Esophagus muscularis mucosa (tissue), 4 donors: ENCODE data around the gene FGA. TPM values are rescaled to one million over a fixed set of nuclear protein-coding genes. Genes with fewer than 3 reads are reported as not detected.

ENCODE experiments used
- DNase-seq: peaks from one replicate; pipeline ENCODE4 v3.0.0-alpha.2; 2017; ENCODE audit errors: extremely low spot score
- H3K27ac ChIP-seq, 4 donors: fragments of 200-600 bp; sonication (generic); replicated peaks in 1 of 4; 1 replicate in 3 of 4; 2 replicates in 1 of 4; pipeline ENCODE4 v1.5.1; 2016 to 2019; ENCODE audit warnings: mild to moderate bottlenecking in 1 of 4
- H3K27me3 ChIP-seq, 4 donors: fragments of 200-600 bp; sonication (generic); one replicate each; pipeline versions ENCODE4 v1.5.1 to v1.6.0; 2016 to 2019
- H3K36me3 ChIP-seq, 4 donors: fragments of 200-600 bp; sonication (generic); one replicate each; pipeline ENCODE4 v1.5.1; 2016 to 2019
- H3K4me1 ChIP-seq, 4 donors: fragments of 200-600 bp; sonication (generic); one replicate each; pipeline ENCODE4 v1.5.1; 2016 to 2019
- H3K4me3 ChIP-seq, 4 donors: fragments of 200-600 bp; sonication (generic); 1 replicate in 2 of 4; 2 replicates in 2 of 4; pipeline ENCODE4 v1.5.1; 2016 to 2019; ENCODE audit warnings: mild to moderate bottlenecking in 4 of 4, moderate library complexity in 1 of 4
- H3K9me3 ChIP-seq, 4 donors: fragments of 200-600 bp; sonication (generic); 1 replicate in 3 of 4; 2 replicates in 1 of 4; pipeline ENCODE4 v1.5.1; 2016 to 2019
- EP300 ChIP-seq: sonication (generic); formaldehyde crosslinking; IDR thresholded peaks from one replicate; pipeline ENCODE4 v1.6.1; 2017; ENCODE audit warnings: antibody characterized with exemption
- POLR2A ChIP-seq: fragments of 450-650 bp; IDR thresholded peaks from one replicate; pipeline ENCODE4 v1.6.1; 2017; ENCODE audit warnings: antibody characterized with exemption, moderate library complexity, mild to moderate bottlenecking, low read depth
- POLR2AphosphoS5 ChIP-seq, 2 donors: sonication (generic); formaldehyde crosslinking; IDR thresholded peaks; one replicate each; pipeline ENCODE4 v1.6.1; 2017; ENCODE audit warnings: antibody characterized with exemption in 2 of 2
- WGBS: methylation state at CpG from one replicate; pipeline ENCODE4 v1.1.5; 2018; 5-methylcytosine and 5-hydroxymethylcytosine counted together
- intact Hi-C: fragments of 100-400 bp; cut with DNase I; formaldehyde crosslinking; loops from one replicate; pipeline ENCODE4 v1.15.1; 2023
- total RNA-seq, 4 donors: library from RNA; depleted of rRNA; stranded (reverse); fragments of >200 nt; gene quantifications; one replicate each; pipeline versions ENCODE4 v1.1.0 to v1.2.1, GENCODE V29; 2016
- TF ChIP-seq, protein P1 (sequence below), 3 experiments: fragments of 200-600 bp in 2 of 3; fragments of 450-650 bp in 1 of 3; sonication (generic) in 2 of 3; IDR thresholded peaks; one replicate each; pipeline ENCODE4 v1.5.1; 2017 to 2019; ENCODE audit warnings: antibody characterized with exemption in 3 of 3, mild to moderate bottlenecking in 2 of 3, moderate library complexity in 1 of 3

FGA gene
- total RNA-seq, 4 donors from 2014 or later, result not detected

DNA sequence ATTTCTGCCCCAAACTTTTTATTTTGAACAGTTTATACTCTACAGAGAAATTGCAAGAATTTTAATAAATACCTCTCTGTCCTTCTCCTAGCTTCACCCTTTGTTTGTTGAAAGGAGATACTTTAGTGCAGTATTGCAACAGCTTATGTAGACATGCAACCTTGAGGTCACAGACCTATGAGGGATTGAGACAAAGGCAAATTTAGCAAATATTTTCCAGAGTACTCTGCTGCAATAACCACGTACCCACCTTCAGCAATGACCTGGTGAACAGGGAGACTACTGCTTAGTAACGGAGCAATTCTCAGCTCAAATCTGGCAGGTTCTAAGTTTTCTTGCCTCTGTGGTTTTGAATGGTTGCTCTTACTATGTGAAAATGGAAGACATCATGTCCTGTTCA, 13.2 kb downstream of the FGA start:
- Histone ChIP-seq H3K27me3 (no peaks in the 10 kb centered on the region), H3K4me1 (no peaks in the 10 kb centered on the region)

DNA sequence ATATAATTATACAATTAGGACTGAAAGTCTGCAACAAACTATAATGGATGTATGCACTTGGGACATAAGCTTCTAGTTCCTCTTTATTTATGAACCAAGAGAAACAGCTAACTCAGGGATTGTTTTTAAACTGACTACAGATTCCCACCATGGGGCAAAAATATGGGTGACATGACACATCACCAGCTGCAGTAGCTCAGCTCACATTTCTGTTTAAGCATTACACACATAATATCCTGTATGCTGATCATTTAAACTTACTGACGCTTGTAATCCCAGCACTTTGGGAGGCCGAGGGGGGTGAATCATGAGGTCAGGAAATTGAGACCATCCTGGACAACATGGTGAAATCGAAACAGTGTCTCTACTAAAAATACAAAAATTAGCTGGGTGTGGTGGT, 16.2 kb downstream of the FGA start:
- TF ChIP-seq POLR2A, result no peak
- no peak for TF ChIP-seq POLR2AphosphoS5 (IDR thresholded peaks at IDR 0.05)
- TF ChIP-seq, protein P1, sequence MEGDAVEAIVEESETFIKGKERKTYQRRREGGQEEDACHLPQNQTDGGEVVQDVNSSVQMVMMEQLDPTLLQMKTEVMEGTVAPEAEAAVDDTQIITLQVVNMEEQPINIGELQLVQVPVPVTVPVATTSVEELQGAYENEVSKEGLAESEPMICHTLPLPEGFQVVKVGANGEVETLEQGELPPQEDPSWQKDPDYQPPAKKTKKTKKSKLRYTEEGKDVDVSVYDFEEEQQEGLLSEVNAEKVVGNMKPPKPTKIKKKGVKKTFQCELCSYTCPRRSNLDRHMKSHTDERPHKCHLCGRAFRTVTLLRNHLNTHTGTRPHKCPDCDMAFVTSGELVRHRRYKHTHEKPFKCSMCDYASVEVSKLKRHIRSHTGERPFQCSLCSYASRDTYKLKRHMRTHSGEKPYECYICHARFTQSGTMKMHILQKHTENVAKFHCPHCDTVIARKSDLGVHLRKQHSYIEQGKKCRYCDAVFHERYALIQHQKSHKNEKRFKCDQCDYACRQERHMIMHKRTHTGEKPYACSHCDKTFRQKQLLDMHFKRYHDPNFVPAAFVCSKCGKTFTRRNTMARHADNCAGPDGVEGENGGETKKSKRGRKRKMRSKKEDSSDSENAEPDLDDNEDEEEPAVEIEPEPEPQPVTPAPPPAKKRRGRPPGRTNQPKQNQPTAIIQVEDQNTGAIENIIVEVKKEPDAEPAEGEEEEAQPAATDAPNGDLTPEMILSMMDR (IDR thresholded peaks at IDR 0.05), result no peak
- TF ChIP-seq EP300, result no peak
- no peaks in the 10 kb centered on the region for H3K4me1 ChIP-seq
- H3K4me3 ChIP-seq, result no peak overlapping the region
- no peaks in the 10 kb centered on the region for H3K9me3 ChIP-seq
- intact Hi-C loops, result no loop called here
- no peaks in the 10 kb centered on the region for H3K27me3 ChIP-seq
- DNase-seq, result no peak
- WGBS, result 51% methylated on average over 3 of the region's 3 CpGs
- H3K36me3 ChIP-seq, result no peaks in the 10 kb centered on the region
- no peak overlapping the region for H3K27ac ChIP-seq

More for the DNA sequence above, 13.2 kb downstream of the FGA start:
- no peaks in the 10 kb centered on the region for H3K36me3 ChIP-seq
- no peak for TF ChIP-seq EP300
- no peak for TF ChIP-seq POLR2A
- no peak for TF ChIP-seq POLR2AphosphoS5 (IDR thresholded peaks at IDR 0.05)
- TF ChIP-seq, protein P1 (IDR thresholded peaks at IDR 0.05), result no peak
- H3K4me3 ChIP-seq, result no peak overlapping the region
- WGBS, result 72% methylated on average over 2 of the region's 2 CpGs
- intact Hi-C loops, result no loop called here
- H3K9me3 ChIP-seq, result no peaks in the 10 kb centered on the region
- H3K27ac ChIP-seq, result no peak overlapping the region
- no peak for DNase-seq

DNA sequence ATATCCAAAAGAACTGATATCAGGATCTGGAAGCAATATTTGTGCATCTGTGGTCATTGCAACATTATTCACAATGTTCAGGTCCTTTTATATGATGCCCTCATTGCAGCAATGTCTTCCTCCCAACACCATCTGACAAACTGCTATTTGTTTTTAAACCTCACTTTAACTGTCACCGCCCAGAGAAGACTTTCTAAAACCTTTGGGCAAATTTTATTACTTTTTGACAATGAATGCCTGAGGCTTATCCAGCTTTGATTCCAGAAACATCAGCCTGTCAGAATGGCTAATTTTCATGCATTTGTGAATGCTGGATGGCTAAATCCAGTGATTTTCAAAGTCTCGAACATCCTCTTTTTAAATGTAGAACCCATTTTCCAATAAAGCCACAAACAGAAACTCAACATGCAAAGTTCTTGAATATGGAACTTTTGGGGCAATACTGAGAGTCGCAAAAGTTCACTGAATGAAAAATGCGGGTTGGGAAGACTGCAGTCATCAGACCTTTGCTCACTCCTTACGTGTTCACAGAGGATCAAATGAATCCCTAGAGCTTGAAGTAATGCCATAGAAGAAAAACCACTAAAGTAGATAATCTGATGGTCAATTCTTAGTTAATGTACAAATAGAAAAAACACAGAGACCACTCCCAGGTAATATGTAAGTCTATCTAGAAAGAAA, 17.2 kb downstream of the FGA start:
- intact Hi-C loops, result no loop called here
- no peaks in the 10 kb centered on the region for H3K9me3 ChIP-seq
- no peaks in the 10 kb centered on the region for H3K4me1 ChIP-seq
- TF ChIP-seq, protein P1 (IDR thresholded peaks at IDR 0.05), result no peak
- TF ChIP-seq POLR2A (no peak), POLR2AphosphoS5 (IDR thresholded peaks at IDR 0.05) (no peak), EP300 (no peak)
- H3K36me3 ChIP-seq, result no peaks in the 10 kb centered on the region
- no peak overlapping the region for H3K27ac ChIP-seq
- no peak overlapping the region for H3K4me3 ChIP-seq
- no peaks in the 10 kb centered on the region for H3K27me3 ChIP-seq
- WGBS, result 84% methylated on average over 5 of the region's 5 CpGs
- DNase-seq, result no peak

DNA sequence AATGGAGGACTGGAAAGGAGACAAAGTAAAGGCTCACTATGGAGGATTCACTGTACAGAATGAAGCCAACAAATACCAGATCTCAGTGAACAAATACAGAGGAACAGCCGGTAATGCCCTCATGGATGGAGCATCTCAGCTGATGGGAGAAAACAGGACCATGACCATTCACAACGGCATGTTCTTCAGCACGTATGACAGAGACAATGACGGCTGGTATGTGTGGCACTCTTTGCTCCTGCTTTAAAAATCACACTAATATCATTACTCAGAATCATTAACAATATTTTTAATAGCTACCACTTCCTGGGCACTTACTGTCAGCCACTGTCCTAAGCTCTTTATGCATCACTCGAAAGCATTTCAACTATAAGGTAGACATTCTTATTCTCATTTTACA, 21.0 kb downstream of the FGA start:
- no peaks in the 10 kb centered on the region for H3K4me1 ChIP-seq
- no peak overlapping the region for H3K4me3 ChIP-seq
- 85% methylated on average over 5 of the region's 5 CpGs for WGBS
- no peaks in the 10 kb centered on the region for H3K36me3 ChIP-seq
- no peak overlapping the region for H3K27ac ChIP-seq
- no peak for DNase-seq
- TF ChIP-seq, protein P1 (IDR thresholded peaks at IDR 0.05), result no peak
- no peak for TF ChIP-seq EP300
- TF ChIP-seq POLR2A, result no peak
- TF ChIP-seq POLR2AphosphoS5 (IDR thresholded peaks at IDR 0.05), result no peak
- intact Hi-C loops, result no loop called here
- no peaks in the 10 kb centered on the region for H3K9me3 ChIP-seq
- H3K27me3 ChIP-seq, result no peaks in the 10 kb centered on the region

DNA sequence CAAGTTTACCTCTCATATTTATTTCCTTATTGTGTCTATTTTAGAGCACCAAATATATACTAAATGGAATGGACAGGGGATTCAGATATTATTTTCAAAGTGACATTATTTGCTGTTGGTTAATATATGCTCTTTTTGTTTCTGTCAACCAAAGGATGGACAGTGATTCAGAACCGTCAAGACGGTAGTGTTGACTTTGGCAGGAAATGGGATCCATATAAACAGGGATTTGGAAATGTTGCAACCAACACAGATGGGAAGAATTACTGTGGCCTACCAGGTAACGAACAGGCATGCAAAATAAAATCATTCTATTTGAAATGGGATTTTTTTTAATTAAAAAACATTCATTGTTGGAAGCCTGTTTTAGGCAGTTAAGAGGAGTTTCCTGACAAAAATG, 21.5 kb downstream of the FGA start:
- WGBS, result 53% methylated on average over 3 of the region's 3 CpGs
- Histone ChIP-seq H3K4me1 (no peaks in the 10 kb centered on the region), H3K27ac (no peak overlapping the region), H3K4me3 (no peak overlapping the region), H3K9me3 (no peaks in the 10 kb centered on the region), H3K36me3 (no peaks in the 10 kb centered on the region), H3K27me3 (no peaks in the 10 kb centered on the region)
- DNase-seq, result no peak
- intact Hi-C loops, result no loop called here
- no peak for TF ChIP-seq POLR2A
- no peak for TF ChIP-seq POLR2AphosphoS5 (IDR thresholded peaks at IDR 0.05)
- TF ChIP-seq, protein P1 (IDR thresholded peaks at IDR 0.05), result no peak
- TF ChIP-seq EP300, result no peak
